SKM-1 treated with dmso at 0.1 percent for 144 hours (cell line): ENCODE measurements around the gene AP4B1.

Experiments used
- DNase-seq: peaks from one replicate; lab custom pipeline; 2025; ENCODE audit not compliant: unreplicated experiment; lab: John Stamatoyannopoulos, UW

The AP4B1 gene

DNA sequence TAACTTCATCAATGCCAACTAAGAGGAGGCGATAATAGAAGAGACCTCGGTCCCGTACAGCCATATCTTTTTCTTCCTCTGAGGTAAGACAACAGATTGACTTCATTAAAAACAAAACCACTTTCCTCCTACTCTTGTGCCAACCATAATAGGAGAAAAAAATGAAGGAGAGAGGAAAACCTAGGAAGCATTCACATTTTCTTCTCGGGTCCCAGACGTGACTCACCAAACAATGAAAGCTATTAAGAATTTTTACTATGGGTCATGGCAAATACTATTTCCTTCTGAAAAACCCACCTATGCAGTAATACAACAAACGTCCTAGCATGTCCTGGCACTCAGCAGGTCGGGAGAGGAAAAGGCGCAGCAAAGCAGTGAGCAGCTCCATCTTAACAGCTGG lies 8.6 kb downstream of the AP4B1 start:
- DNase-seq, result no peak

DNA sequence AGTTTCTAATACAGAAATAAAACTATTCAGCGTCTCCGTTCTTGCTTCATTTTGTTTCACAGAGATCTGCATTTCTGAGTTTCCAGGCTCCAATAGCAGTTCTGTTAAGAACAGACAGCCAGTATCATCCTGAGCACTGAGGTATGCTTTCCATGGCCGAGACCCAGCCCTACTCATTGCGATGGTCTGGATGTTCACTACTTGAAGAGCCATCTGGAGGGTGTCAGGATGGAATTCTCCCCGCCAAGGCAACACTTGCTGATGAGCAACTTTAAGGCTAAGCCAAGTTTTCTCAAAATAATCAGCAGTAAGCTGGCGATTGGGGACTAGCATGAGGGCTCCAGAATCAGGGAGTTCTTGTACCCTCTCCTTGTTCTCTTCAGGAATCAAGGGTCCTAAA lies 9.5 kb downstream of the AP4B1 start:
- DNase-seq, result no peak

DNA sequence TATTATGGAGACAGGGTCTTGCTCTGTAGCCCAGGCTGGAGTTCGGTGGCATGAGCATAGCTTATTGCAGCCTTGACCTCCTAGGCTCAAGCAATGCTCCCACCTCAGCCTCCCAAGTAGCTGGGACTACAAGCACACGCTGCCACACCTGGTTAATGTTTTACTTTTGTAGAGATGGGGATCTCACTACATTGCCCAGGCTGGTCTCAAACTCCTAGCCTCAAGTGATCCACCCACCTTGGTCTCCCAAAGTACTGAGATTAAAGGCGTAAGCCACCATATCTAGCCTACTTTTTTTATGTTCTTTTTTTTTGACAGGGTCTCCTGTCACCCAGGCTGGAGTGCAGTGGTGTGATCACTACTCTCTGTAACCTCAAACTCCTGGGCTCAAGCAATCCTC lies 11.3 kb downstream of the AP4B1 start:
- DNase-seq, result no peak

DNA sequence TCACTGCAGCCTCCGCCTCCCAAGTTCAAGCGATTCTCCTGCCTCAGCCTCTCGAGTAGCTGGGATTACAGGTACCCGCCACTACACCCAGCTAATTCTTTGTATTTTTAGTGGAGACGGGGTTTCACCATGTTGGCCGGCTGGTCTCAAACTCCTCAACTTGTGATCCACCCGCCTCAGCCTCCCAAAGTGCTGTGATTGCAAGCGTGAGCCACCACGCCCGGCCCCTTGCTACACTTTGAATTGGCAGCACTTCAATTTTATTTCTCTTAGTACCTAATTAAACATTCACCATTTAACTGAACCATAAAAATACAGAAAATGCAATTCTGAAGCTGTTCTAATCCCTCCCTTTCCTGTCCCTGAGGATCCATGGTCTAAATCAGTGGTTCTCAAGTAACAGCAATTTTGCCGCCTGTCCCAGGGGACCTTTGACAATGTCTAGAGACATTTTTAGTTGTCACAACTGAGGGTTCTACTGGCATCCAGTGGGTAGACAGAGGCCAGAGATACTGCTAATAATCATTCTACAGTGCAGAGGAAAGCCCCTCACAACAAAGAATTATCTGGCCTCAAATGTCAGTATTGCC lies 12.9 kb downstream of the AP4B1 start:
- no peak for DNase-seq

DNA sequence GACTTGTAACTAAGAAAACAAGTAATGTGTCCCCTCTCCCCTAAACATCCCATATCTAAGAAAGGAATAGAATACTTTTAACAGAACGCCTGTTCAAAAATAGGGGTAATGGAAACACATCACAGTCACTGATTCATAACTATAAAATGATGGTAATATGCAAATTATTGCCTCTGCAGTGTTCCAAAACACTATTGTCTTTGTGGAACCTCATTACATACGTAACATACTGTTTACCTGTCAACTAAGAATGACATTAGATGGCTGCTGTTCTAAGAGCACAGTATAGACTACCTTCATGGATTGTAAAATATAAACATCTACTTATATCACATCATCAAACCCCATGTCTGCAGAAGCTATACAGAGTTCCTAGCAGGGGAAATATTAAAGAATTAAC lies 13.8 kb downstream of the AP4B1 start:
- DNase-seq, result no peak

DNA sequence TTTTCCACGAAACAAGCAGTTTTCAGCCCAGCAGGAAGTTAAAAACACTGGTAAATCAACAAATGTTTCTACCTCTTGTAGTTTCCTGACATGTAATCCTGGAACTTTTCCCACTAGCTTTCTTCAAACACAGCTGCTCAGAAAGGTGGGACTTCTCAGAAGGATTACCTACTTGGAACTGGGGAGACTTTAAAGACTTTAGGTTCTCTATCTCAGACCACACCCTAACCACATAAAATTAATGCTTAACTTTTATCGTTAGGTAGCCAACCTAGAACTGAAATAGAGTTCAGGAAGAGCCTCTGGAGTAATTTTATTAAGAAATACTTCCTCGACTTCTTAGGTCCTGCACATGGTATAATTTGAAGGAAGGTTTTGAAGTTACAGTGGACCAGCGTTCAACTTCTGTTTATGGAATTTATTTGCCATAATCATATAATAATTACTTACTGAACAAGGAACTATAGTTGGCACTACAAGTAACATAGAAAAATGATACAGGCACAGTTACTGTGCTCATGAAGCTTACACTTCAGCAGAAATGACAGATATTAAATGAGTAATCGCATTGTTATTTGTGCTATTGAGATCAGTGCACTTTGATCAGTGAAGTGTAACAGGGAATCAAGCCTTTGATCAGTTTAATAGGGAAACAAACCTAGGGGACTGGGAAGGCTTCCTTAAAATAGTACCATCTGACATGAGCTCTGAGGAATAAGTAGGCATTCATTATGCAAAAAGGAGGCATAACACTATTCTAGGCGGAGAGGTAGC lies 17.0 kb downstream of the AP4B1 start, which contains the start of gene BCL2L15:
Gene BCL2L15 (minus strand): TSS at position 180 of the 774 bp plus-strand sequence. CDS start 206 bp downstream, outside the sequence.
- no peak for DNase-seq

DNA sequence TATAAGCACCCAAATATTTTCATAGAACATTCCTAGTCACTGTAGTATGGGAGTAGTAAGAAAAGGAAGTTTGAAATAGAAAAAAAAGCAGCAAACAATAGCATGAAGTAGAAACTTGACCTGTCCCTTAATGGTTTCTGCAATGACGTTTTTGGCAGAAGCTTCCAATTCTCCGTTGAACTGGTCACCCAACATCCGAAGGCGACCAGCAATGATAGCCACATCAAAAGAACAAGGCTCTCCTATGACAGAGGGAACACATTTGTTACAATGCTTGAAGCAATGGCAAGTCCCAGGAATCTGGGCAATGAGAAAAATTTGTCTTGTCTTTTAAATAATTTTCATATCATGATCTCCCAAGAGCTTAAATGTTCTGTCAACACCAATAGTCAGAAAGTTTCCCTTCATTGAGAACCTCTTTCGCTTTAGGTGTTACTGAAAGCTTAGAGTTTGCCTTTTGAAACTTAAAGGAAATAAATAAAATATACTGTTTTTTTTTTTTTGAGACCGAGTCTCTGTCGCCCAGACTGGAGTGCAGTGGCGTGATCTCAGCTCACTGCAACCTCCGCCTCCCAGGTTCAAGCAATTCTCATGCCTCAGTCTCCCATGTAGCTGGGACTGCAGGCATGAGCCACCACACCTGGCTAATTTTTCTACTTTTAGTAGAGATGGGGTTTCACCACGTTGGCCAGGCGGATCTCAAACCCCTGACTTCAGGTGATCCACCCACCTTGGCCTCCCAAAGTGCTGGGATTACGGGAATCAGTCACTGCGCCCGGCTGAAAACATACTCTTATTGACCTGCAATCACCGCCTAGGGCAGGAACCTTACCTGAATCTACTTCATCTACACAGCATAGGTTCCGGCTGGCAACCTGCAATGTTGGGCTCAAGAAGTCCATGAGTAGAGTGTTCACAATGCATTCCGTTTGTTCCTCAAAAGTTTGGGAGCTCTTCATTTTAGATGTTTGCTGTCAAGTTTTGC lies 17.9 kb downstream of the AP4B1 start:
- no peak for DNase-seq

DNA sequence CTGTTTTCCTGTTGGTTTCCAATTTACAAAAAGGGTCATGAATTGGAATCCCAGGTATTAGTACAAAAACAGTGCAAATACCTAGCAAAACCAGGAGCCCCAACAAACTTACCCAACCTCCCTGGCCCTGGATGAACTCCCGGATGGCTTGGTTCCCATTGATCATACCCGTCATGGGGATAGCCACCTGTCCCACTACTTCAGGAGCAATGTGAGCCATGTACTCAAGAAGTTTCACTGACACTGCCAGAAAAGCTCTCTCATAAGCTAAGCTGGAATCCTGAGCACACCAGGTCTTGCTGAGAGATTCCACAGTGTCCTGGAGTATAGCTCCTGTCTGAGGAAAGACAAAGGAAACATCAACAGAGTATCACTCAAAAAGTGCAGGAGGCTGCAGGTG lies 22.9 kb downstream of the AP4B1 start:
- no peak for DNase-seq

DNA sequence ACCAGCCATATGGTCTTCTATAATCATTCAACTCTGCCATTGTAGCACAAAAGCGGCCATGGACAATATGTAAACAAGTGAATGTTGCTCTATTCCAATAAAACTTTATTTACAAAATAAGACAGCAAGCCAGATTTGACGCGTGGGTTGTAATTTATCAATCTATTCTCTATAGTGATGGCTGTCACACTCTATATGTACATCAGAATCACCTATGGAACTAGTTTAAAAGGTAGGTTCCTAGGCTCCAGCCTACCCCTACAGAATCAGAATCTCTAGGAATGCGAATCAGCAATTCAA lies 24.9 kb downstream of the AP4B1 start:
- DNase-seq, result no peak

DNA sequence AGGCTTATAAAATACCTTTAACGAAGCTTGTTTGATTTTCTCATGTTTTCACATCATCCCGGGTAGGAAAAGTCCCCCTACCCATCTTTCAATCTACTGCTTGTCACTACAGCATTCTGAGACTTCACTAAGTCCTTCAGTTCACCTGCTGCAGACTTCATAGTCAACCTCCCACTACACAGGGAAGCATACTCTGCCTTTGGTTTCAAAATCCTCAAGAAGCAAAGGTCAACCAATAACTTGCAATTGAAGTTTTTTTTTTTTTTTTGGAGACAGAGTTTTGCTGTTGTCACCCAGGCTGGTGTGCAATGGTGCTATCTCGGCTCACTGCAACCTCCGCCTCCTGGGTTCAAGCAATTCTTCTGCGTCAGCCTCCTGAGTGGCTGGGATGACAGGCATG lies 28.4 kb downstream of the AP4B1 start:
- DNase-seq, result no peak

DNA sequence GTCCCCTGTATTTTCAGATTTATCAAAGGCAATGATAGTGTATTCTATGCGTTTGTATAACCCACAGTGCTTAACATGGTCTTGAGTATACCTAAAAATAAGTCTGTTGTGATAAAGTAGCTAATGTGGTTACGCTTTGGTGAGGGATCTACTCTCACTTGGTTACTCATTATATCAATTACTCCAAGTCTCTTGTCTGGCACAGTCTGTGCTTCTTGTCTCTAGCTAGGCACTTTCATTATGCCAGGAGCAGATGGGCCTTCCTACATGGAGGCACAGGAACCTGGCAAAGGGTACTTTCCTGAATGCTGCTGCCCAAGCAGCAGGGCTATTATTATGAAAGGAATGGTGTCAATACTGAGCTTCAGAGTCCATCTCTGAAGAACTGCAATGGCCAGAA lies 28.9 kb downstream of the AP4B1 start:
- DNase-seq, result no peak

DNA sequence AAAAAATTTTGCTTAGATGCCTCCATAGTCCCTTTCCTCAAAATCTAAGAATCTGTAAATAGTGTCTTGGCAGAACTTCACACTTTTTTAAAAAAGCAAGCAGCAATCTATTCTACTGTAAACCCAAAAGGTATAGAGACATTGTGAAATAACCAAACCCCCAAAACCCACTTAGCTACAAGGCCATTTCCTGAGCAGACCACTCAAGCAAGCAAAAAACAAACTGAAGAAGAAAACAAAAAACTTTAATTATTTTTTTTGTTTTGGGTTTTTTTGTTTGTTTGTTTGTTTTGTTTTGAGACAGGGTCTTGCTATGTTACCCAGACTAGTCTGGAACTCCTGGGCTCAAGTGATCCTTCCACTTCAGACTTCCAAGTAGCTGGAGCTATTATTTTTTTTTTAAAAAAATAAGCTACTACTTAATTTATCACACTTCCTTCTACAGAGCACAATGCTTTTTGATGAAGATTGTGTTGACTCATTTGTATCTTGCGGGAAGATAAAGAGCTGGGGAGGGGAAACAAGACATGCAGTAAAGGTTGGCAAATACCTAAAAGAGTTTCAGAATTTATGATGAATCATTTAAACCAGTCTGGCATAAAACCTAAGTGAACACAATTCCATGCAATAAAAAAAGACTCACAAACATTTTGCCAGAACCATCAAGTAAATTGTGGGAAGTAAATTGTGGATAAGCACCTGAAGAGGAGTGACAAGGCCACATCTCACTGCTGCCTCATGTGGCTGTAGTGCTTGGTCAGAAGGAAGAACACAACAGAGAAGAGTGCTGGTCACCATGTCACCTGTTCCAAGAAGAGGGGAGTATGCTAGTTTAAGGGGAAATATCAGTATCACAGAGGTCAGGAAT lies 30.4 kb downstream of the AP4B1 start:
- peak; percentile 56 for DNase-seq

DNA sequence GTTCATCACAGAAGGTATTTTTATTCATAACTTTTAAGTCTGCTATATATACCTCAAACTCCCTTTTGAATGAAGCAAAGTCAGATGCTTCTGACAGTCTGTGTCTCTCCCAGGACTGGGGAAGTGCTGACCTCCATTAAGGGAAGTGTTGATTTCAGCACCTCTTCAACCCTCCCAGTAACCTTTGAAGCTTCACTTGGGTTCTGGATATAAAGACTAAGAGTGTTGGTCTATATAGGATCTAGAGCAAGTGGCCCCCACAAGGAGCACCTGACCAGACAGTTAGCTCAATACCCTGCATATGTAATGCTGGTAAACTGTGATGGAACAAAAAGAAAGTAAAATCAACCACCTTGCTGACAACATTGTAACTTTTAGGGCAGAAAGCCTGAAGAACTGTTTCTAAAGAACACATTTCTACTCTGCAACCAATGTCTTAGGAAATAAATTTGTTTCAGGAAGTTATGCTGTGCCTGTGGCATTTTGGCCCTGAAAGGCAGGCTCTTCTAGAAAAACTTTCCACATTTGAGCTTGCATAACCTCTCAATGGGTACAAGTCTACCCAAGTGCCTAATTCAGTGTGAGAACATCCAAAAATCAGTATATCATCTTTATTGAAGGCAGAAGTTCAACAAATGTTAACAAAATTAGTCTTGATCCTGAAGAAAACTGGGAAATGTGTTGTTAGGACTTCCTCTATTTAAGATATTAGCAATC lies 32.2 kb downstream of the AP4B1 start:
- DNase-seq, result peak; percentile 78

DNA sequence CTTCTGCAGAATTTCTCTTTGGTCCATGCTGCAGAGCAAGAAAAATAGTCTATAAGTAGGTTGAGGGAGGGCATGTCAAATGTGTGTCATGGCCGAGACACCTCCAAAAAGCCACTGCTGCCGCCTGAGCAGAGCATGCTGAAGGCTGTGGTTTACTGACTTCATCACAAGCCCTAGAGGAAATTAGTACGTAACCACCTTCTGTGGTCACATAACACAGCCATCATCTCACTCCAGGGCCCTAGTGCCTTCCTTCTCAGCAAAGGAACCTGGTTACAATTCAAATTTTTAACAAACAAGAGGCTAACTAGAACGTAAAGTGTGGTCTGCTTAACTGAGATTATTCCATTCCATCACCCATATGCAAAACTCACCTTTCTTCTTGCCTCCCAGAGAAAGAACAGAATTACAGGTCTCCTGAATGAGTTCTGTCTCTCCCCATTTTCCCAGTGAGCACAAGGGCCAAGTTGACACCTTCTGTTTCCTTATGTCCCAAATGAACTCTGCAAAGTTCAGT lies 32.9 kb downstream of the AP4B1 start, which contains the start of gene PTPN22:
Gene PTPN22 (minus strand): TSS at position 116 of the 517 bp plus-strand sequence.
- DNase-seq, result peak; percentile 91

DNA sequence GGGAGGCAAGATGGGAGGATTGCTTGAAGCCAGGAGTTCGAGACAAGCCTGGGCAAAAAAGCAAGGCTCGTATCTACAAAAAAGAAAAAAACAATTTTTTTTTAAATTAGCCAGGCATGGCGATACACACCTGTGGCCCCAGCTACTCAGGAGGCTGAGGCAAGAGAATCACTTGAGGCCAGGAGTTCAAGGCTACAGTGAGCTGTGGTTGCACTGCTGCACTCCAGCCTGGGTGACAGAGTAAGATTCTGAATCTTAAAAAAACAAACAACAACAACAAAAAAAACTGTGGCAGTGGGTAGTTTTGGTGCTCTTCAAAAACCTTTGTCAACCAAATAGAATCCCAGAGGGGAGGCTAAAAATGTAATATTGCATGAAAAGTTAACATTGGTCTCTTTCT lies 33.8 kb downstream of the AP4B1 start:
- DNase-seq, result no peak

DNA sequence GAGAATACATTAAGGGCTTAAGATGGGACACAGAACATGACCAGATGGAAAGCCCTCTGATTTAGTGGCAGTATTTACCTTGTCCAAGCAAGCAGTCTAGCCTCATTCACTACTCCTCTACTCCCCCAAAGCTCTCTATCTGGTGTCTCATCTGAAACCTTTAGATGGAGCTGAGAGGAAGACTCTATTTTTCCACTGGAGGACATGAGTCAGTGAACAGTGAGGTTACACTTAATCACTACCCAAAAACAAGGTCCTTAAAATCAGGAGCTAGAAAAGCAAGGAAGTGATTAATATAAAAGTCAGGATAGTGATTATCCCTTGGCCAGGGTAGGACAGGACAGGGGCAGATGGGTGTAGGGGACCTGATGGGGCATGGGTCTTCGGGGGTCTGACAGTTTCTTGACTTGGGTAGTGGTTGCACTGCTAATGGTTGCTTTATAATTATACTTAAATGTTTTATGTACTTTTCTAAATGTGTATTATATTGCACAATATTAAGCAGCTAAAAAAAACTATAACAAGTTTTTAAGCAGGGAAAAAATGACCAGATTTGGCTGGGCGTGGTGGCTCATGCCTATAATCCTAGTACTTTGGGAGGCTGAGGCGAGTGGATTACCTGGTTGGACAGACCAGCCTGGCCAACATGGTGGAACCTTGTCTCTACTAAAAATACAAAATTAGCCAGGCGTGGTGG lies 36.1 kb downstream of the AP4B1 start:
- no peak for DNase-seq

DNA sequence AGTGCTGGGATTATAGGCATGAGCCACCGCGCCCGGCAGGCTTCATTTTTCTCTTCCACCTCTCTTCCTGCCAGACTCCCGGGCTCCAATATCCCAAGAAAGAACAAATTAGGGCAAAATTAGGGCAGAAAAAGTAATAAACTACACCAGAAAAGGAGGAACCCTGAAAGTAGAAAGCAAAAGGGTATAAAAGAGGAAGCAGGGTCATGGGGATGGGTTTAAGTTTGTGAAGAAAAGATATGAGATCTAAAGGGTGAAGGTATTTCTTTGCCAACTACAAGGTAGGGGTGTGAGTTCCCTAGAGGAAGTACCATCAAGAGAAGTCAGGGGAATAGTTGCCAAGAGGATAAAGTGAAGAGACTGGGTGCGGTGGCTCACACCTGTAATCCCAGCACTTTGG lies 43.0 kb downstream of the AP4B1 start:
- peak; percentile 19 for DNase-seq

DNA sequence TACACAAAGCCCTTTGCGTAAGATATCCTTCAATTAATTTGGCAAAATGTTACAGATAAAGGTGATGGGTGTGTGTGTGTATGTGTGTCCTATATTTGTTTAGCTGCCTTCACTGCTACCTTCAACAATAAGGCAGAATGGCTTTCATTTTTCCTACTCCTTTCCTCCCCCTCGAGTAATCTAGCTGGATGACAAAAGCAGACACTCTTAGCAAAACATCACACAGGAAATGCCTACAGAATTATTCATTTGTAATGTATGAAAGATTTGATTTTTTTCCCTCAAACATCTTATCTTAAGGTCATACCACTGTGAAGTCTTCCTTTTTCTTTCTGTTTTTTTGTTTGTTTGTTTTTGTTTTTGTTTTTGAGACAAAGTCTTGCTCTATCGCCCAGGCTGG lies 43.7 kb downstream of the AP4B1 start:
- DNase-seq, result no peak

DNA sequence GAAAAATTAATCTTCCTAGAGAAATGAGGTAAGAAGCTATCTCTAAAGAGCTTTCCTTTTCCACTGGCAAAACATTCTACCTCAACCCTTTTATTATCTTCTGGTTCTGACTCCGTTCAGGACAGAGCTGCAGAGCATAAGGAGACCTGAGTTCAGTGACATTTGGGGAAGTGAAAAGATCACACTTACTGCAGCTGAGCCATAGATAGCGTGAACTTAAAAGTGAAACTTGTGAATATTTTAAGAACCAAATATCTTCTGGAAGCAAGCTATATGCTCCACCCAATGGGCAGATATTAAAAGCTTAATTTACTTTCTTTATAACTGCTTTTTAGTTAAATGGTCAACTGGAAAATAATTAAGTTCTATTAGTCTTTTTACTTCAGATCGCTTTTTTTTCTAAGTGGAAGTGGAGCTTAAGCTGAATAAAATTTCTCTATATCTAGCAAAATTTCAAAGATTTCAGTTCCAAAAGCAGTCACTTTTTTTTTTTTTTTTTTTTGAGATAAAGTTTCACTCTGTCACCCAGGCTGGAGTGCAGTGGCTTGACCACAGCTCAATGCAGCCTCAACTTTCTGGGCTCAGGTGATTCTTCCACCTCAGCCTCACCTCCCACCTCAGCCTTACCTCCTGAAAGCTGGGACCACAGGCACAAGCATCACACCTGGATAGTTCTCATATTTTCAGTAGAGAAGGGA lies 45.0 kb downstream of the AP4B1 start:
- peak; percentile 55 for DNase-seq
